DMS114 treated with DMSO at 0.1 percent for 48 hours (cell line): ENCODE measurements around the gene ARMC9.
"Not testable (repeated sequence)": the region's sequence is repeated elsewhere in the genome, so short reads cannot be mapped to it uniquely, and the experiment has no call there.

Experiments
- DNase-seq: peaks from one replicate; lab custom pipeline; 2025; ENCODE audit not compliant: unreplicated experiment; lab: John Stamatoyannopoulos, UW

The ARMC9 gene

DNA sequence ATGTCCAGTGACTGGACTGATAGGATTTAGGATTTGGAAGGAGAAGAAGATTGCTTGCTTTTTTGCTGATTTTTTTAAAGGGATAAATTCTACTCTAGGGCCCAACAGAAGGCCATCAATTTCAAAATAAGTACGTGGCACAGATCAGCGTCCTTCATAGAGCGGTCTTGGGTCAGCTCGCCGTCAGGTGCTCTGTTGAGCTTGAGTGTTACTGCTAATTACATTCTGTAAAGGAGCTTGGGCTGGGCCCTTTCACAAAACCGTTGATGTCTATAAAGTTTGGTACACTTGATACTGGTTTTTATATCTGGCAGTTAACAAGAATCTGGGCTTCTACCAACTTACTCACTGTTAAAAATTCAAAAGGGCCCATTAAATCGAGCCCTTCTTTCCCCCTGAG lies 45.4 kb downstream of the ARMC9 start:
- no peak for DNase-seq

GRCh38 chr2:231244382-231245248 lies 46.2 kb downstream of the ARMC9 start:
- no peak for DNase-seq

- DNase-seq = no peak
Measured at GRCh38 chr2:231245249-231246094, 47.0 kb downstream of the ARMC9 start.

DNA sequence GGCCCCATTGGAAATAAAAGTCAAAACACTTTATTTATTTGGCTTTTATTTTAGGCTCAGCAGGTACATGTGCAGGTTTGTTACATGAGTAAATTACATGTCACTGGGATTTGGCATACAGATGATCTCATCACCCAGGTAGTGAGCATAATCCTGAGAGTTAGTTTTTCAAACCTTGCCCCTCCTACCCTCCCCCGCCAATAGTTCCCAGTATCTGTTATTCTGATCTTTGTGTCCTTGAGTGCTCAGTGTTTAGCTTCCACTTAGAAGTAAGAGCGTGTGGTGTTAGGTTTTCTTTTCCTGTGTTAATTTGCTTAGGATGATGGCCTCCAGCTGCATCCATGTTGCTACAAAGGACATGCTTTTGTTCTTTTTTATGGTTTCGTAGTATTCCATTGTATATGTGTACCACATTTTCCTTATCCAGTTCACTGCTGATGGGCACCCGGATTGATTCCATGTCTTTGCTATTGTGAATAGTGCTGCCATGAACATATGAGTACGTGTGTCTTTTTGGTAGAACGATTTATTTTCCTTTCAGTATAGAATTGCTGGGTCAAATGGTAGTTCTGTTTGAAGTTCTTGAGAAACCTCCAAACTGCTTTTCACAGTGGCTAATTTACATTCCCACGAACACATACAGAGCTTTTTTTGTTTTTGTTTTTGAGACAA lies 47.9 kb downstream of the ARMC9 start:
- DNase-seq = no peak

DNA sequence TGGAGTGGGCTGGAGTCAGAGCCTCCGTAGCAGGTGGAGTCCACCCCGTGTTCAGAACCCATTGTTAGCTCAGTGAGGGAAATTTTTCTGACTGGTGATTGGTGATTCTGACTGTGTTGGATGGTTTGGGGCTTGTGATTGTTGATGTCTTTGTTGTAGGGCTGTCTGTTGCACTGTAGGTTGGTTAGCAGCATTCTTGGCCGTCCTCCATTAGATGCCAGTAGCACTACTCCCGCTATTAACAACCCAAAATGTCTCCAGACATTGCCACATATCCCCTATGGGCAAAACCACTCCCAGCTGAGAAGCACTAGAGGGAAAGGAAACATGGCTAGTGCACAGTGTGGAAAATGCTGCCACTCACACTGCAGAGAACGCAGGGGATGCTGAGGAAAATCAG lies 51.7 kb downstream of the ARMC9 start:
- DNase-seq = no peak

- DNase-seq = no peak
Measured at GRCh38 chr2:231250698-231251097, 52.3 kb downstream of the ARMC9 start.

GRCh38 chr2:231253292-231253691 lies 54.9 kb downstream of the ARMC9 start:
- not testable (repeated sequence) for DNase-seq

GRCh38 chr2:231256494-231256893 lies 58.1 kb downstream of the ARMC9 start:
- no peak for DNase-seq

DNA sequence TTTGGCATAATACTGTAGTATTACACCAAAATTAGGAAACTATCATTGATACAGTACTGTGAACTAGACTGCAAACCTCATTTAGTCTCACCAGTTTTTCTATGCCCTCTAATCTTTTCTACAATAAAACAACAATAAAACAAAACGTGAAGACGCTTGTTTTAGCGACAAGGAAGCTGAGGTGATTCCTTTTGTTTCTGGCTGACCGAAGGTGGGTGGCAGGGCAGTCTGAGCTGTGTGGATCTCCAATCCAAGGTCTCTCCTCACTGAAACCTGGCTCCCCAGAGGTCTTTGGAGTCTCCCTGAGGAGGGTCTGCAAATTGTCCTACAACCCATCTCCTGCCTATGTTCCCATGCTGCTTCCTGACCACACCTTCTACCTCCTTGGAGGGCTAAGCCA lies 59.3 kb downstream of the ARMC9 start:
- DNase-seq = no peak

GRCh38 chr2:231258701-231259100 lies 60.3 kb downstream of the ARMC9 start:
- DNase-seq = no peak

- DNase-seq = no peak
Measured at GRCh38 chr2:231259104-231259503, 60.7 kb downstream of the ARMC9 start.

- DNase-seq = no peak
Measured at GRCh38 chr2:231260442-231261208, 62.2 kb downstream of the ARMC9 start.

GRCh38 chr2:231263118-231263831 lies 64.8 kb downstream of the ARMC9 start:
- no peak for DNase-seq

- no peak for DNase-seq
Measured at GRCh38 chr2:231270221-231271114, 72.0 kb downstream of the ARMC9 start.

DNA sequence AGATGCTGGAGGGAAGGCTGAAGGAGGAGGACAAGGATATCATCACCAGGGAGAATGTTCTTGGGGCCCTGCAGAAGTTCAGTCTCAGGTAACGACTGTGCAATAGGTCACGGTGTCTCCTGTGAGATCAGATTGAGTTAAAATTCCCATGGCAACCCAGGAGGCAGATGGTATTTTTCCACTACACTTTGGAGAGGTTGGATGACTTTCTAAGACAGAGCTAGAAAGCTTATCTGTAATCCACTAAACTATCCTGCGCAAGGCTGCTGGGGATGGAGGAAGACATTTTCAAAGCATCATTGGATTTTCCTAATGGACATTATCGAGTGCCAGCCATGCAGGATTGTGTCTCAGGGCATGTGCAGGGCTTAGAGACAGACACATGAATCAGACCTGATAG lies 74.6 kb downstream of the ARMC9 start:
- no peak for DNase-seq

- DNase-seq = no peak
Measured at GRCh38 chr2:231276987-231277386, 78.6 kb downstream of the ARMC9 start.

GRCh38 chr2:231277962-231278361 lies 79.5 kb downstream of the ARMC9 start:
- DNase-seq = no peak

GRCh38 chr2:231278868-231279267 lies 80.4 kb downstream of the ARMC9 start:
- no peak for DNase-seq

GRCh38 chr2:231280846-231281245 lies 82.4 kb downstream of the ARMC9 start:
- no peak for DNase-seq
